Tibial artery (tissue), 4 donors: ENCODE results near the gene BTRC.
"Not testable (repeated sequence)": the region's sequence is repeated elsewhere in the genome, so short reads cannot be mapped to it uniquely, and the experiment has no call there.

Source experiments
- DNase-seq, 2 donors: peaks; one replicate each; pipeline ENCODE4 v3.0.0-alpha.2; 2019
- H3K27ac ChIP-seq, 2 donors: fragments of 200-600 bp; sonication (generic) in 1 of 2; 1 replicate in 1 of 2; 2 replicates in 1 of 2; pipeline ENCODE4 v1.5.1; 2018 to 2019; ENCODE audit warnings: mild to moderate bottlenecking in 1 of 2
- H3K27me3 ChIP-seq, 2 donors: fragments of 200-600 bp; sonication (generic) in 1 of 2; one replicate each; pipeline versions ENCODE4 v1.5.1 to v1.6.0; 2016 to 2019
- H3K36me3 ChIP-seq, 3 donors: fragments of 200-600 bp; sonication (generic) in 2 of 3; one replicate each; pipeline ENCODE4 v1.5.1; 2016 to 2019; ENCODE audit warnings: mild to moderate bottlenecking in 2 of 3
- H3K4me1 ChIP-seq, 4 donors: fragments of 200-600 bp; sonication (generic) in 2 of 4; 1 replicate in 3 of 4; 2 replicates in 1 of 4; pipeline ENCODE4 v1.5.1; 2016 to 2019
- H3K4me3 ChIP-seq, 2 donors: fragments of 200-600 bp; sonication (generic) in 1 of 2; 1 replicate in 1 of 2; 2 replicates in 1 of 2; pipeline ENCODE4 v1.5.1; 2018 to 2019; ENCODE audit warnings: mild to moderate bottlenecking in 2 of 2
- H3K9me3 ChIP-seq, 3 donors: fragments of 200-600 bp; sonication (generic) in 1 of 3; one replicate each; pipeline ENCODE4 v1.5.1; 2016 to 2019
- CTCF ChIP-seq, 2 experiments: fragments of 200-600 bp in 1 of 2; fragments of 450-650 bp in 1 of 2; IDR thresholded peaks; one replicate each; pipeline ENCODE4 v1.5.1; 2017 to 2019; ENCODE audit warnings: antibody characterized with exemption in 2 of 2, mild to moderate bottlenecking in 1 of 2, moderate library complexity in 1 of 2
- intact Hi-C: fragments of 100-400 bp; cut with DNase I; formaldehyde crosslinking; loops from one replicate; pipeline ENCODE4 v1.15.0; 2023; ENCODE audit warnings: low total_unique reads

Gene BTRC

GRCh38 chr10:101354328-101355071, 535 bp downstream of the BTRC start:
- TF ChIP-seq CTCF (IDR thresholded peaks at IDR 0.05), result peak in 1 of 2 experiments; percentile 5
- no peaks in the 10 kb centered on the region for H3K9me3 ChIP-seq
- intact Hi-C loops, result no loop called here
- peaks cover 0 to 22% (median 10%) of the 10 kb centered on the region in 4 donors for H3K4me1 ChIP-seq
- peaks cover 0 to 9% of the 10 kb centered on the region in 2 donors for H3K27me3 ChIP-seq
- peak in 1 of 2 donors; percentile 36 for DNase-seq
- H3K27ac ChIP-seq, result peak overlapping the region; percentile 88 to 94
- peak overlapping the region; percentile 87 to 97 for H3K4me3 ChIP-seq
- H3K36me3 ChIP-seq, result no peaks in the 10 kb centered on the region

- intact Hi-C loops, result no loop called here
These were observed 1.2 kb downstream of the BTRC start for GRCh38 chr10:101355072-101355706.

GRCh38 chr10:101356132-101356531, 2.2 kb downstream of the BTRC start:
- intact Hi-C loops, result no loop called here
- Histone ChIP-seq H3K36me3 (no peaks in the 10 kb centered on the region), H3K27me3 (no peaks in the 10 kb centered on the region), H3K27ac (no peak overlapping the region), H3K4me1 (peaks cover 0 to 22% (median 10%) of the 10 kb centered on the region in 4 donors), H3K4me3 (no peak overlapping the region), H3K9me3 (no peaks in the 10 kb centered on the region)
- DNase-seq, result no peak
- no peak for TF ChIP-seq CTCF (IDR thresholded peaks at IDR 0.05)

More at GRCh38 chr10:101355072-101355706, 1.2 kb downstream of the BTRC start:
- H3K9me3 ChIP-seq, result no peaks in the 10 kb centered on the region
- peak overlapping the region; percentile 88 to 94 for H3K27ac ChIP-seq
- H3K36me3 ChIP-seq, result no peaks in the 10 kb centered on the region
- no peak for DNase-seq
- peak overlapping the region; percentile 87 to 97 for H3K4me3 ChIP-seq
- peaks cover 0 to 5% of the 10 kb centered on the region in 2 donors for H3K27me3 ChIP-seq
- H3K4me1 ChIP-seq, result peaks cover 0 to 22% (median 10%) of the 10 kb centered on the region in 4 donors
- TF ChIP-seq CTCF (IDR thresholded peaks at IDR 0.05), result no peak

- intact Hi-C loops, result no loop called here
- H3K27me3 ChIP-seq, result no peaks in the 10 kb centered on the region
- H3K4me1 ChIP-seq, result peaks cover 0 to 22% (median 10%) of the 10 kb centered on the region in 4 donors
- H3K36me3 ChIP-seq, result peaks cover 0 to 4% (median 0%) of the 10 kb centered on the region in 3 donors
- H3K27ac ChIP-seq, result no peak overlapping the region
- no peak for TF ChIP-seq CTCF (IDR thresholded peaks at IDR 0.05)
- H3K4me3 ChIP-seq, result no peak overlapping the region
- no peaks in the 10 kb centered on the region for H3K9me3 ChIP-seq
- DNase-seq, result no peak
These were observed 4.0 kb downstream of the BTRC start for GRCh38 chr10:101357958-101358357.

GRCh38 chr10:101358706-101359300, 4.8 kb downstream of the BTRC start:
- no peak overlapping the region for H3K4me3 ChIP-seq
- no peaks in the 10 kb centered on the region for H3K9me3 ChIP-seq
- no peak overlapping the region for H3K27ac ChIP-seq
- no peak for TF ChIP-seq CTCF (IDR thresholded peaks at IDR 0.05)
- intact Hi-C loops, result no loop called here
- H3K27me3 ChIP-seq, result no peaks in the 10 kb centered on the region
- no peak for DNase-seq
- H3K36me3 ChIP-seq, result peaks cover 0 to 4% (median 0%) of the 10 kb centered on the region in 3 donors
- peaks cover 0 to 19% (median 7%) of the 10 kb centered on the region in 4 donors for H3K4me1 ChIP-seq

GRCh38 chr10:101360090-101360489, 6.1 kb downstream of the BTRC start:
- intact Hi-C loops, H3K27me3 ChIP-seq, H3K27ac ChIP-seq, H3K36me3 ChIP-seq, H3K9me3 ChIP-seq, DNase-seq, H3K4me3 ChIP-seq: not testable (repeated sequence)
- H3K4me1 ChIP-seq, result peaks cover 0 to 16% (median 1%) of the 10 kb centered on the region in 4 donors

- DNase-seq, intact Hi-C loops, H3K27ac ChIP-seq: not testable (repeated sequence)
These were observed 6.9 kb downstream of the BTRC start for GRCh38 chr10:101360841-101361240.

More at GRCh38 chr10:101360841-101361240, 6.9 kb downstream of the BTRC start:
- H3K36me3 ChIP-seq, H3K4me1 ChIP-seq, H3K27me3 ChIP-seq, H3K4me3 ChIP-seq, H3K9me3 ChIP-seq: not testable (repeated sequence)
